Naive B cell (primary cell): ENCODE data around the gene LRRC53. TPM values are rescaled to one million over a fixed set of nuclear protein-coding genes. Genes with fewer than 3 reads are reported as not detected.

Experiments
- ATAC-seq, 2 donors: fragments of 150-1000 bp; cut with Tn5 transposase; 2 replicates each; pipeline ENCODE4 v1.10.0; 2021; ENCODE audit warnings: low read depth in 2 of 2, mild to moderate bottlenecking in 2 of 2, moderate library complexity in 2 of 2
- DNase-seq: peaks from one replicate; pipeline ENCODE4 v3.0.0; 2022
- H3K27ac Mint-ChIP-seq, 6 donors: one replicate each; pipeline ENCODE4 v1.8.0; 2020 to 2022; ENCODE audit warnings: mild to moderate bottlenecking in 6 of 6, mixed read lengths in 6 of 6, moderate library complexity in 5 of 6, inconsistent platforms in 2 of 6
- H3K27me3 Mint-ChIP-seq, 3 donors: one replicate each; pipeline ENCODE4 v1.8.0; 2021 to 2022; ENCODE audit warnings: mixed read lengths in 3 of 3, mild to moderate bottlenecking in 1 of 3
- H3K36me3 Mint-ChIP-seq, 2 donors: one replicate each; pipeline ENCODE4 v1.8.0; 2020 to 2022; ENCODE audit warnings: mixed read lengths in 2 of 2, inconsistent platforms in 1 of 2, mild to moderate bottlenecking in 1 of 2
- H3K4me1 Mint-ChIP-seq, 3 donors: one replicate each; pipeline ENCODE4 v1.8.0; 2020 to 2022; ENCODE audit warnings: mixed read lengths in 3 of 3, inconsistent platforms in 1 of 3, mild to moderate bottlenecking in 1 of 3, moderate library complexity in 1 of 3
- H3K4me3 Mint-ChIP-seq, 8 donors: one replicate each; pipeline ENCODE4 v1.8.0; 2020 to 2022; ENCODE audit warnings: mild to moderate bottlenecking in 8 of 8, mixed read lengths in 8 of 8, moderate library complexity in 8 of 8, inconsistent platforms in 2 of 8
- H3K9me3 Mint-ChIP-seq, 7 donors: one replicate each; pipeline ENCODE4 v1.8.0; 2020 to 2022; ENCODE audit warnings: mixed read lengths in 7 of 7, mild to moderate bottlenecking in 5 of 7, inconsistent platforms in 2 of 7, moderate library complexity in 1 of 7
- polyA plus RNA-seq, 6 donors: library from polyadenylated mRNA; unstranded; fragments of 300-500 nt; fragmentation: Illumina TruSeq; gene quantifications; one replicate each; pipeline ENCODE4 v1.2.3, GENCODE V29; 2021; ENCODE audit warnings: low read depth in 6 of 6

LRRC53 gene
- polyA plus RNA-seq, 6 donors from 2014 or later = not detected

- Mint-ChIP-seq H3K4me3 (no peak overlapping the region), H3K27ac (no peak overlapping the region), H3K27me3 (peaks cover 0 to 4% (median 0%) of the 10 kb centered on the region in 3 donors), H3K9me3 (peaks cover 0 to 2% (median 0%) of the 10 kb centered on the region in 7 donors), H3K4me1 (no peaks in the 10 kb centered on the region), H3K36me3 (no peaks in the 10 kb centered on the region)
- ATAC-seq (no peak), DNase-seq (no peak)
These were observed 75.4 kb downstream of the LRRC53 start for GRCh38 chr1:74437035-74437434.

GRCh38 chr1:74436078-74436477 lies 76.3 kb downstream of the LRRC53 start:
- peaks cover 0 to 4% (median 0%) of the 10 kb centered on the region in 3 donors for H3K27me3 Mint-ChIP-seq
- H3K9me3 Mint-ChIP-seq = peaks cover 0 to 2% (median 0%) of the 10 kb centered on the region in 7 donors
- H3K36me3 Mint-ChIP-seq = no peaks in the 10 kb centered on the region
- H3K4me1 Mint-ChIP-seq = no peaks in the 10 kb centered on the region
- no peak for ATAC-seq
- H3K27ac Mint-ChIP-seq = no peak overlapping the region
- no peak overlapping the region for H3K4me3 Mint-ChIP-seq
- no peak for DNase-seq

GRCh38 chr1:74434321-74434720 lies 78.1 kb downstream of the LRRC53 start:
- Mint-ChIP-seq H3K4me1 (no peaks in the 10 kb centered on the region), H3K36me3 (no peaks in the 10 kb centered on the region), H3K27me3 (no peaks in the 10 kb centered on the region), H3K9me3 (peaks cover 0 to 2% (median 0%) of the 10 kb centered on the region in 7 donors), H3K4me3 (no peak overlapping the region), H3K27ac (no peak overlapping the region)
- no peak for ATAC-seq
- no peak for DNase-seq

- peaks cover 0 to 2% (median 0%) of the 10 kb centered on the region in 7 donors for H3K9me3 Mint-ChIP-seq
- H3K4me1 Mint-ChIP-seq = no peaks in the 10 kb centered on the region
- no peaks in the 10 kb centered on the region for H3K27me3 Mint-ChIP-seq
- H3K27ac Mint-ChIP-seq = peak overlapping the region in 1 of 6 donors; percentile 4
- H3K4me3 Mint-ChIP-seq = no peak overlapping the region
- DNase-seq = no peak
- no peak for ATAC-seq
- H3K36me3 Mint-ChIP-seq = no peaks in the 10 kb centered on the region
These were observed 80.1 kb downstream of the LRRC53 start for GRCh38 chr1:74432325-74432724.

- H3K27me3 Mint-ChIP-seq = no peaks in the 10 kb centered on the region
- H3K9me3 Mint-ChIP-seq = peaks cover 0 to 2% (median 0%) of the 10 kb centered on the region in 7 donors
- DNase-seq (no peak), ATAC-seq (no peak)
- no peaks in the 10 kb centered on the region for H3K36me3 Mint-ChIP-seq
- H3K4me3 Mint-ChIP-seq = no peak overlapping the region
- H3K27ac Mint-ChIP-seq = no peak overlapping the region
- H3K4me1 Mint-ChIP-seq = no peaks in the 10 kb centered on the region
These were observed 80.9 kb downstream of the LRRC53 start for GRCh38 chr1:74431531-74431930.

- Mint-ChIP-seq H3K27ac (no peak overlapping the region), H3K4me3 (no peak overlapping the region), H3K4me1 (no peaks in the 10 kb centered on the region), H3K27me3 (no peaks in the 10 kb centered on the region), H3K36me3 (no peaks in the 10 kb centered on the region), H3K9me3 (peaks cover 0 to 2% (median 0%) of the 10 kb centered on the region in 7 donors)
- no peak for DNase-seq
- ATAC-seq = no peak
These were observed 82.0 kb downstream of the LRRC53 start for GRCh38 chr1:74430342-74430934.

GRCh38 chr1:74429580-74429979 lies 82.8 kb downstream of the LRRC53 start:
- DNase-seq (no peak), ATAC-seq (no peak)
- H3K27me3 Mint-ChIP-seq = no peaks in the 10 kb centered on the region
- no peaks in the 10 kb centered on the region for H3K4me1 Mint-ChIP-seq
- peaks cover 0 to 2% (median 0%) of the 10 kb centered on the region in 7 donors for H3K9me3 Mint-ChIP-seq
- no peaks in the 10 kb centered on the region for H3K36me3 Mint-ChIP-seq
- no peak overlapping the region for H3K4me3 Mint-ChIP-seq
- no peak overlapping the region for H3K27ac Mint-ChIP-seq

- Mint-ChIP-seq H3K27ac (no peak overlapping the region), H3K4me3 (no peak overlapping the region), H3K27me3 (peaks cover 0 to 5% (median 0%) of the 10 kb centered on the region in 3 donors), H3K9me3 (peaks cover 0 to 4% (median 0%) of the 10 kb centered on the region in 7 donors), H3K4me1 (no peaks in the 10 kb centered on the region), H3K36me3 (no peaks in the 10 kb centered on the region)
- DNase-seq (no peak), ATAC-seq (no peak)
These were observed 84.7 kb downstream of the LRRC53 start for GRCh38 chr1:74427681-74428080.

GRCh38 chr1:74426208-74426937 lies 86.0 kb downstream of the LRRC53 start:
- Mint-ChIP-seq H3K36me3 (no peaks in the 10 kb centered on the region), H3K9me3 (peaks cover 0 to 4% (median 0%) of the 10 kb centered on the region in 7 donors), H3K27me3 (peaks cover 0 to 5% (median 0%) of the 10 kb centered on the region in 3 donors), H3K4me3 (no peak overlapping the region), H3K27ac (no peak overlapping the region), H3K4me1 (no peaks in the 10 kb centered on the region)
- ATAC-seq (no peak), DNase-seq (no peak)

- peaks cover 0 to 5% (median 0%) of the 10 kb centered on the region in 3 donors for H3K27me3 Mint-ChIP-seq
- peak overlapping the region in 1 of 8 donors; percentile 7 for H3K4me3 Mint-ChIP-seq
- no peaks in the 10 kb centered on the region for H3K36me3 Mint-ChIP-seq
- no peak for DNase-seq
- H3K9me3 Mint-ChIP-seq = peaks cover 0 to 4% (median 0%) of the 10 kb centered on the region in 7 donors
- no peak overlapping the region for H3K27ac Mint-ChIP-seq
- no peaks in the 10 kb centered on the region for H3K4me1 Mint-ChIP-seq
- no peak for ATAC-seq
These were observed 86.7 kb downstream of the LRRC53 start for GRCh38 chr1:74425676-74426075.

- Mint-ChIP-seq H3K36me3 (no peaks in the 10 kb centered on the region), H3K27me3 (peaks cover 0 to 5% (median 0%) of the 10 kb centered on the region in 3 donors), H3K9me3 (peaks cover 0 to 4% (median 0%) of the 10 kb centered on the region in 7 donors), H3K4me3 (no peak overlapping the region), H3K4me1 (no peaks in the 10 kb centered on the region), H3K27ac (no peak overlapping the region)
- no peak for ATAC-seq
- DNase-seq = no peak
These were observed 88.9 kb downstream of the LRRC53 start for GRCh38 chr1:74423471-74423870.

GRCh38 chr1:74422421-74423292 lies 89.8 kb downstream of the LRRC53 start:
- peaks cover 0 to 5% (median 0%) of the 10 kb centered on the region in 3 donors for H3K27me3 Mint-ChIP-seq
- no peaks in the 10 kb centered on the region for H3K36me3 Mint-ChIP-seq
- peaks cover 0 to 4% (median 0%) of the 10 kb centered on the region in 7 donors for H3K9me3 Mint-ChIP-seq
- no peak overlapping the region for H3K27ac Mint-ChIP-seq
- ATAC-seq = no peak
- H3K4me3 Mint-ChIP-seq = no peak overlapping the region
- DNase-seq = no peak
- H3K4me1 Mint-ChIP-seq = no peaks in the 10 kb centered on the region

- DNase-seq (no peak), ATAC-seq (no peak)
- Mint-ChIP-seq H3K36me3 (no peaks in the 10 kb centered on the region), H3K27ac (no peak overlapping the region), H3K9me3 (peaks cover 0 to 7% (median 0%) of the 10 kb centered on the region in 7 donors), H3K4me1 (no peaks in the 10 kb centered on the region), H3K27me3 (peaks cover 0 to 5% (median 0%) of the 10 kb centered on the region in 3 donors), H3K4me3 (no peak overlapping the region)
These were observed 91.9 kb downstream of the LRRC53 start for GRCh38 chr1:74420467-74420866.
